IMR-90 (cell line): ENCODE measurements around the gene TBC1D3B. TPM values are rescaled to one million over a fixed set of nuclear protein-coding genes. Genes with fewer than 3 reads are reported as not detected.
A peak's percentile ranks its signal among the peaks of the same experiment; 100 is the strongest.
"Not testable (repeated sequence)": the region's sequence is repeated elsewhere in the genome, so short reads cannot be mapped to it uniquely, and the experiment has no call there.

Experiments used
- ATAC-seq: fragments of 200-7000 bp; cut with Tn5 transposase; 2 replicates; pipeline ENCODE4 v1.9.1; 2020; ENCODE audit warnings: low read depth, mild to moderate bottlenecking, moderate library complexity
- Bru-seq: library from RNA; stranded (reverse); fragments of 400-500 nt; gene quantifications from one replicate; lab custom pipeline; 2021; lab: Mats Ljungman, UMichigan
- BruChase-seq, 2 experiments: library from RNA; stranded (reverse); fragments of 400-500 nt; gene quantifications; one replicate each; lab custom pipeline; 2021; lab: Mats Ljungman, UMichigan
- BruUV-seq: library from RNA; stranded (reverse); fragments of 400-500 nt; replicated peaks from 2 replicates; lab custom pipeline; 2021; lab: Mats Ljungman, UMichigan
- CTCF ChIA-PET: fragments of 300-600 bp; formaldehyde crosslinking; extraction: SDS; loops from one replicate; lab custom pipeline; 2021; ENCODE audit warnings: antibody characterized with exemption; lab: Yijun Ruan, JAX
- POLR2A ChIA-PET: fragments of 300-600 bp; sonication (Branson Sonifier 250); formaldehyde crosslinking; loops from one replicate; lab custom pipeline; 2022; ENCODE audit warnings: antibody characterized with exemption; ENCODE audit not compliant: unreplicated experiment; lab: Charles Lee
- DNase-seq: peaks from one replicate; pipeline ENCODE4 v3.0.0; 2013
- H2AFZ ChIP-seq: replicated peaks from 2 replicates; pipeline ENCODE3; 2013; ENCODE audit warnings: low read length, mild to moderate bottlenecking; ENCODE audit not compliant: poor library complexity
- H2AK5ac ChIP-seq: 2 replicates; pipeline ENCODE4 v1.6.1; 2013; ENCODE audit warnings: low read depth, low read length, inconsistent platforms
- H2AK9ac ChIP-seq: replicated peaks from 2 replicates; pipeline ENCODE3; 2013; ENCODE audit warnings: mild to moderate bottlenecking, low read depth, low read length, moderate library complexity; ENCODE audit not compliant: poor library complexity
- H2BK120ac ChIP-seq: 2 replicates; pipeline ENCODE4 v1.6.1; 2013; ENCODE audit warnings: low read depth, low read length, inconsistent platforms
- H2BK15ac ChIP-seq: 3 replicates; pipeline ENCODE4 v1.6.1; 2013; ENCODE audit warnings: low read depth, low read length, inconsistent platforms
- H2BK20ac ChIP-seq: 2 replicates; pipeline ENCODE4 v1.6.1; 2013; ENCODE audit warnings: low read depth, mild to moderate bottlenecking, inconsistent platforms, low read length, moderate library complexity
- H2BK5ac ChIP-seq: 2 replicates; pipeline ENCODE4 v1.6.1; 2013; ENCODE audit warnings: mild to moderate bottlenecking, low read depth, low read length, inconsistent platforms; ENCODE audit not compliant: poor library complexity, severe bottlenecking
- H3K14ac ChIP-seq: replicated peaks from 2 replicates; pipeline ENCODE4 v1.6.1; 2013; ENCODE audit warnings: low read depth, low read length, inconsistent platforms
- H3K18ac ChIP-seq: 2 replicates; pipeline ENCODE4 v1.6.1; 2013; ENCODE audit warnings: low read depth, low read length, control low read depth
- H3K23ac ChIP-seq: 2 replicates; pipeline ENCODE4 v1.6.1; 2013; ENCODE audit warnings: low read depth, low read length, inconsistent platforms
- H3K27ac ChIP-seq: 2 replicates; pipeline ENCODE4 v1.5.1; 2013; ENCODE audit warnings: mild to moderate bottlenecking, control low read depth, low read length; ENCODE audit not compliant: insufficient read depth
- H3K27me3 ChIP-seq: 2 replicates; pipeline ENCODE4 v1.6.1; 2013; ENCODE audit warnings: low read length; ENCODE audit not compliant: control insufficient read depth, insufficient read depth
- H3K36me3 ChIP-seq: 2 replicates; pipeline ENCODE4 v1.6.1; 2013; ENCODE audit warnings: low read length, mixed read lengths; ENCODE audit not compliant: control insufficient read depth, insufficient read depth
- H3K4ac ChIP-seq: 2 replicates; pipeline ENCODE4 v1.6.1; 2013; ENCODE audit warnings: low read depth, low read length, inconsistent platforms
- H3K4me1 ChIP-seq: 2 replicates; pipeline ENCODE4 v1.6.1; 2013; ENCODE audit warnings: low read length, mixed read lengths; ENCODE audit not compliant: control insufficient read depth, insufficient read depth
- H3K4me2 ChIP-seq: 2 replicates; pipeline ENCODE4 v1.6.1; 2013; ENCODE audit warnings: low read depth, mild to moderate bottlenecking, control low read depth, low read length, moderate library complexity
- H3K4me3 ChIP-seq: 2 replicates; pipeline ENCODE4 v1.5.1; 2013; ENCODE audit warnings: low read depth, mild to moderate bottlenecking, control low read depth, low read length, moderate library complexity; ENCODE audit not compliant: insufficient read depth
- H3K56ac ChIP-seq: 2 replicates; pipeline ENCODE4 v1.6.1; 2013; ENCODE audit warnings: low read length, inconsistent platforms; ENCODE audit not compliant: insufficient read depth; ENCODE audit errors: extremely low read depth
- H3K79me1 ChIP-seq, 2 experiments: 2 replicates each; pipeline ENCODE4 v1.6.1; 2013; ENCODE audit warnings: low read length in 2 of 2, inconsistent platforms in 1 of 2, low read depth in 1 of 2
- H3K9ac ChIP-seq: 2 replicates; pipeline ENCODE4 v1.6.1; 2013; ENCODE audit warnings: low read depth, low read length, control low read depth
- H3K9me1 ChIP-seq: 2 replicates; pipeline ENCODE4 v1.6.1; 2013; ENCODE audit warnings: low read length, inconsistent platforms; ENCODE audit not compliant: insufficient read depth
- H3K9me3 ChIP-seq: 2 replicates; pipeline ENCODE4 v1.6.1; 2013; ENCODE audit warnings: low read length; ENCODE audit not compliant: control insufficient read depth, insufficient read depth
- H4K20me1 ChIP-seq: 2 replicates; pipeline ENCODE4 v1.6.1; 2013; ENCODE audit warnings: low read length, inconsistent platforms; ENCODE audit not compliant: insufficient read depth
- H4K5ac ChIP-seq: 2 replicates; pipeline ENCODE4 v1.6.1; 2013; ENCODE audit warnings: mild to moderate bottlenecking, low read depth, low read length, control low read depth
- H4K8ac ChIP-seq, 2 experiments: 2 replicates each; pipeline ENCODE4 v1.6.1; 2013; ENCODE audit warnings: low read depth in 2 of 2, low read length in 2 of 2, control low read depth in 1 of 2, inconsistent platforms in 1 of 2
- H4K91ac ChIP-seq: 2 replicates; pipeline ENCODE4 v1.6.1; 2013; ENCODE audit warnings: low read depth, low read length, inconsistent platforms; ENCODE audit not compliant: insufficient read depth
- WGBS, 2 experiments: methylation state at CpG; one replicate each; pipeline versions ENCODE4 v1.1.5 to v1.1.7; 2013; ENCODE audit warnings: missing lambda C conversion rate in 2 of 2; ENCODE audit not compliant: insufficient read length in 1 of 2; ENCODE audit errors: extremely low coverage in 2 of 2; 5-methylcytosine and 5-hydroxymethylcytosine counted together
- dilution Hi-C: fragments of 300-500 bp; cut with HindIII; formaldehyde crosslinking; loops from one replicate; pipeline ENCODE4 v1.14.3; 2018; ENCODE audit warnings: low sequenced_read_pairs; ENCODE audit not compliant: unreplicated experiment
- in situ Hi-C: fragments of 300-500 bp; cut with MboI; formaldehyde crosslinking; loops from 3 replicates; pipeline ENCODE4 v1.14.3; 2019; ENCODE audit warnings: low sequenced_read_pairs, inconsistent platforms, mixed read lengths
- intact Hi-C: fragments of 100-400 bp; cut with micrococcal nuclease; formaldehyde crosslinking; loops from 2 replicates; pipeline ENCODE4 v1.10.0; 2022
- long read RNA-seq: library from polyadenylated mRNA; unstranded; transcript quantifications from one replicate; pipeline ENCODE4 v2.0.0, GENCODE V29; 2021; ENCODE audit not compliant: unreplicated experiment
- polyA plus RNA-seq, 3 experiments: library from polyadenylated mRNA; depleted of rRNA; stranded (reverse); fragments of >200 nt; gene quantifications; 2 replicates each; pipeline ENCODE4 v1.2.3, GENCODE V29; 2012; ENCODE audit warnings: low replicate concordance in 1 of 3
- total RNA-seq: library from RNA; depleted of rRNA; stranded (reverse); fragments of >200 nt; gene quantifications from 2 replicates; pipeline ENCODE4 v1.2.3, GENCODE V29; 2012; rRNA removed

TBC1D3B gene
- total RNA-seq (not detected in 2 replicates), polyA plus RNA-seq (2012; rRNA removed) (0.94 and 1.6 TPM in 2 replicates), Bru-seq, nascent RNA (percentile 26 among the genes with signal in this experiment), BruChase-seq, experiment 1, labeled RNA remaining after a 6-hour chase (percentile 31 among the genes with signal in this experiment), BruChase-seq, experiment 2, labeled RNA remaining after a 2-hour chase (percentile 29 among the genes with signal in this experiment)
- not detected in 2 replicates for polyA plus RNA-seq (2012; cell fraction: cytosol; rRNA removed)
- 5.6 and 9.0 TPM in 2 replicates for polyA plus RNA-seq (2012; cell fraction: nucleus; rRNA removed; ENCODE audit: low replicate concordance)
- long read RNA-seq = 0 reads

DNA sequence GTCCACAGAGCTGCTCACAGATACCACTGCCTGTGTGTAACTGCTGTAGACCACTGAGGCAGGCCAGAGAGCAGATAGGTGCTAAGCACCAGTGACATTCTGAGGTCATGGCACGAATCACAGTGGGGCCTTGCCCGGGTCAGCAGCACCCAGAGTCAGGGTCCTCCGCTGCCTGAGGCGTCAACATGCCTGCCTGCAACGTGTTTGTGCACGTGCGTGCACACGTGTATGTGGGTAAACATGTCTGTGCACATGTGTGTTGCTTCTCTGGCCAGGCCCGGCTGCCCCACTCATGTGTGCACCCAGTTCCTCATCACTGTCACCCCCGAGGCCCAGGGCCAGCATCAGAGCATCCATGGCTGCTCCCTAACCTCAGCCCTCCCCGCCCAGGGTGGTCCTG, at the start of gene TBC1D3B:
TBC1D3B (minus strand) TSS at position 101 of the 400 bp plus-strand sequence. CDS start 1,586 bp downstream, outside the sequence.
- H3K4ac ChIP-seq, H3K27ac ChIP-seq, BruUV-seq, H4K8ac ChIP-seq, H2BK15ac ChIP-seq, DNase-seq, POLR2A ChIA-PET, H2AK9ac ChIP-seq, H4K20me1 ChIP-seq, ATAC-seq, H3K79me1 ChIP-seq, H3K4me2 ChIP-seq, H4K91ac ChIP-seq, H3K4me3 ChIP-seq, in situ Hi-C loops, H3K9me3 ChIP-seq, H2BK120ac ChIP-seq, H3K14ac ChIP-seq, H3K36me3 ChIP-seq, H3K4me1 ChIP-seq, intact Hi-C loops, H3K56ac ChIP-seq, H2BK5ac ChIP-seq, H2AK5ac ChIP-seq, dilution Hi-C loops, H3K23ac ChIP-seq, CTCF ChIA-PET, H2BK20ac ChIP-seq, H3K27me3 ChIP-seq, H2AFZ ChIP-seq, H3K9me1 ChIP-seq, H4K5ac ChIP-seq, H3K9ac ChIP-seq, H3K18ac ChIP-seq: not testable (repeated sequence)
- WGBS, 2 experiments = no CpG with 5 or more reads among the region's 11 CpGs

DNA sequence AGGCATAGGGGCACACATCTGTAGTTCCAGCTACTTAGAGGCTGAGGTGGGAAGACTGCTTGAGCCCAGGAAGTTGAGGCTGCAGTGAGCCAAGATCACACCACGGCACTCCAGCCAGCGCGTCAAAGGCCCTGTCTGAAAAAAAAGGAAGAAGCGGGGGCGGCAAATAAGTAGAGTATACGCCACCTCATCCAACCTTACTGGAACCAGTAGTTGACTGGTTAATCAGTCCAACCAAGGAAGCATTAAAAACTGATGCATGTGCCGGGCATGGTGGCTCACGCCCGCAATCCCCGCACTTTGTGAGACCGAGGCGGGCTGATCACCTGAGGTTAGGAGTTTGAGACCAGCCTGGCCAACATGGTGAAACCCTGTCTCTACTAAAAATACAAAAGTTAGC, 46.5 kb upstream of the TBC1D3B start:
- DNase-seq, POLR2A ChIA-PET, H4K91ac ChIP-seq, CTCF ChIA-PET, H3K18ac ChIP-seq, H3K9me3 ChIP-seq, H2BK15ac ChIP-seq, H3K4me1 ChIP-seq, BruUV-seq, H2AFZ ChIP-seq, H3K56ac ChIP-seq, H3K27ac ChIP-seq, H2BK5ac ChIP-seq, H3K4me2 ChIP-seq, ATAC-seq, H3K14ac ChIP-seq, intact Hi-C loops, H3K4ac ChIP-seq, H2AK9ac ChIP-seq, H4K8ac ChIP-seq, H3K9me1 ChIP-seq, H2BK20ac ChIP-seq, H3K36me3 ChIP-seq, H3K27me3 ChIP-seq, H3K79me1 ChIP-seq, H3K23ac ChIP-seq, H2BK120ac ChIP-seq, dilution Hi-C loops, H4K20me1 ChIP-seq, H3K4me3 ChIP-seq, H4K5ac ChIP-seq, H2AK5ac ChIP-seq, H3K9ac ChIP-seq: not testable (repeated sequence)
- no CpG with 5 or more reads among the region's 12 CpGs for WGBS, 2 experiments
- in situ Hi-C loops = loop anchor here (25.0 kb wide), 1 partner anchor 239 kb away; no protein-coding TSS in a partner anchor
